Astrocyte (in vitro differentiated cells and primary cell): ENCODE data around the gene RNF227. TPM values are rescaled to one million over a fixed set of nuclear protein-coding genes. Genes with fewer than 3 reads are reported as not detected.

Source experiments
- DNase-seq: peaks from one replicate; pipeline ENCODE4 v3.0.0-alpha.2; 2010; ENCODE audit warnings: low read depth
- FAIRE-seq: peaks from 2 replicates; lab custom pipeline; 2011; peaks lifted over from hg19 to GRCh38; lab: Jason Lieb, UNC
- H2AFZ ChIP-seq: 2 replicates; pipeline ENCODE4 v1.6.0; 2012; ENCODE audit warnings: low read depth, low read length, inconsistent platforms
- H3K27ac ChIP-seq: 2 replicates; pipeline ENCODE4 v1.5.1; 2011; ENCODE audit warnings: low read depth, low read length, inconsistent platforms
- H3K27me3 ChIP-seq: 2 replicates; pipeline ENCODE4 v1.6.0; 2011; ENCODE audit warnings: low read length, inconsistent platforms; ENCODE audit not compliant: insufficient read depth
- H3K36me3 ChIP-seq: 2 replicates; pipeline ENCODE4 v1.5.1; 2011; ENCODE audit warnings: low read length, inconsistent platforms; ENCODE audit not compliant: insufficient read depth
- H3K4me1 ChIP-seq: 2 replicates; pipeline ENCODE4 v1.5.1; 2011; ENCODE audit warnings: low read length, inconsistent platforms; ENCODE audit not compliant: insufficient read depth
- H3K4me2 ChIP-seq: 2 replicates; pipeline ENCODE4 v1.6.0; 2012; ENCODE audit warnings: low read length, inconsistent platforms
- H3K4me3 ChIP-seq: 2 replicates; pipeline ENCODE4 v1.5.1; 2011; ENCODE audit warnings: low read depth, mild to moderate bottlenecking, low read length, inconsistent platforms; ENCODE audit not compliant: insufficient read depth
- H3K79me2 ChIP-seq: 2 replicates; pipeline ENCODE4 v1.6.0; 2012; ENCODE audit warnings: mild to moderate bottlenecking, low read length, inconsistent platforms; ENCODE audit not compliant: insufficient read depth
- H3K9ac ChIP-seq: 2 replicates; pipeline ENCODE4 v1.6.0; 2012; ENCODE audit warnings: mild to moderate bottlenecking, low read length, inconsistent platforms
- H3K9me3 ChIP-seq: 2 replicates; pipeline ENCODE4 v1.5.1; 2012; ENCODE audit warnings: low read depth, mild to moderate bottlenecking, low read length, inconsistent platforms; ENCODE audit not compliant: insufficient read depth
- H4K20me1 ChIP-seq: 2 replicates; pipeline ENCODE4 v1.6.0; 2012; ENCODE audit warnings: low read length, inconsistent platforms; ENCODE audit not compliant: insufficient read depth
- H3K27ac Mint-ChIP-seq: one replicate; pipeline ENCODE4 v1.8.0; 2021; ENCODE audit warnings: mild to moderate bottlenecking, mixed read lengths; ENCODE audit not compliant: unreplicated experiment
- H3K27me3 Mint-ChIP-seq: one replicate; pipeline ENCODE4 v1.8.0; 2021; ENCODE audit warnings: low read depth, mixed read lengths; ENCODE audit not compliant: unreplicated experiment
- H3K36me3 Mint-ChIP-seq: one replicate; pipeline ENCODE4 v1.8.0; 2021; ENCODE audit warnings: low read depth, mixed read lengths; ENCODE audit not compliant: unreplicated experiment
- H3K4me1 Mint-ChIP-seq: one replicate; pipeline ENCODE4 v1.8.0; 2021; ENCODE audit warnings: low read depth, mixed read lengths; ENCODE audit not compliant: unreplicated experiment
- H3K4me3 Mint-ChIP-seq: one replicate; pipeline ENCODE4 v1.8.0; 2021; ENCODE audit warnings: mild to moderate bottlenecking, moderate library complexity, mixed read lengths; ENCODE audit not compliant: unreplicated experiment
- H3K9me3 Mint-ChIP-seq: one replicate; pipeline ENCODE4 v1.8.0; 2021; ENCODE audit warnings: mild to moderate bottlenecking, mixed read lengths; ENCODE audit not compliant: unreplicated experiment
- CTCF ChIP-seq: IDR thresholded peaks from 2 replicates; pipeline ENCODE4 v1.5.1; 2011; ENCODE audit warnings: low read depth, mild to moderate bottlenecking, inconsistent platforms, low read length, moderate library complexity; ENCODE audit not compliant: insufficient read depth
- EZH2 ChIP-seq: IDR thresholded peaks from 2 replicates; pipeline ENCODE4 v1.6.1; 2012; ENCODE audit warnings: mild to moderate bottlenecking, low read length, inconsistent platforms; ENCODE audit not compliant: insufficient read depth
- total RNA-seq: library from RNA; stranded (reverse); gene quantifications from 2 replicates; pipeline ENCODE4 v1.2.1, GENCODE V29; 2021

The RNF227 gene
- total RNA-seq, 1 donor from 2014 or later, result 0.54 TPM

GRCh38 chr17:7903154-7904103 lies 12.7 kb downstream of the RNF227 start:
- H3K4me2 ChIP-seq, result no peak overlapping the region
- Mint-ChIP-seq H3K27ac (no peak overlapping the region), H3K9me3 (peaks cover 2% of the 10 kb centered on the region), H3K4me1 (no peaks in the 10 kb centered on the region), H3K4me3 (no peak overlapping the region), H3K36me3 (peaks cover 63% of the 10 kb centered on the region), H3K27me3 (no peaks in the 10 kb centered on the region)
- no peak overlapping the region for H3K27ac ChIP-seq
- no peak overlapping the region for H2AFZ ChIP-seq
- no peaks in the 10 kb centered on the region for H3K79me2 ChIP-seq
- peaks cover 81% of the 10 kb centered on the region for H3K36me3 ChIP-seq
- peak overlapping the region; percentile 23 for H3K9ac ChIP-seq
- H4K20me1 ChIP-seq, result peaks cover 13% of the 10 kb centered on the region
- no peaks in the 10 kb centered on the region for H3K4me1 ChIP-seq
- no peak for DNase-seq
- H3K9me3 ChIP-seq, result no peaks in the 10 kb centered on the region
- no peaks in the 10 kb centered on the region for H3K27me3 ChIP-seq
- FAIRE-seq, result no peak
- no peak overlapping the region for H3K4me3 ChIP-seq
- TF ChIP-seq EZH2 (no peak), CTCF (no peak)

- H3K27me3 Mint-ChIP-seq, result no peaks in the 10 kb centered on the region
- Histone ChIP-seq H3K27ac (no peak overlapping the region), H3K9me3 (no peaks in the 10 kb centered on the region), H2AFZ (no peak overlapping the region), H4K20me1 (peaks cover 16% of the 10 kb centered on the region), H3K36me3 (peaks cover 70% of the 10 kb centered on the region), H3K4me1 (no peaks in the 10 kb centered on the region), H3K4me3 (no peak overlapping the region), H3K79me2 (no peaks in the 10 kb centered on the region), H3K9ac (no peak overlapping the region), H3K4me2 (no peak overlapping the region), H3K27me3 (no peaks in the 10 kb centered on the region)
- H3K4me3 Mint-ChIP-seq, result no peak overlapping the region
- DNase-seq (no peak), FAIRE-seq (peak; percentile 71)
- no peak overlapping the region for H3K27ac Mint-ChIP-seq
- H3K36me3 Mint-ChIP-seq, result peaks cover 62% of the 10 kb centered on the region
- TF ChIP-seq CTCF, result peak; percentile 28
- TF ChIP-seq EZH2, result no peak
- H3K9me3 Mint-ChIP-seq, result peaks cover 4% of the 10 kb centered on the region
- H3K4me1 Mint-ChIP-seq, result no peaks in the 10 kb centered on the region
Measured at GRCh38 chr17:7897773-7898172, 18.3 kb downstream of the RNF227 start.

- H3K4me3 ChIP-seq, result no peak overlapping the region
- DNase-seq (no peak), FAIRE-seq (no peak)
- no peak overlapping the region for H2AFZ ChIP-seq
- no peak for TF ChIP-seq EZH2
- TF ChIP-seq CTCF, result no peak
- Mint-ChIP-seq H3K4me1 (no peaks in the 10 kb centered on the region), H3K36me3 (peaks cover 60% of the 10 kb centered on the region), H3K27me3 (no peaks in the 10 kb centered on the region), H3K27ac (no peak overlapping the region), H3K9me3 (peaks cover 4% of the 10 kb centered on the region), H3K4me3 (peak overlapping the region; percentile 54)
- no peaks in the 10 kb centered on the region for H3K4me1 ChIP-seq
- no peak overlapping the region for H3K4me2 ChIP-seq
- H3K27ac ChIP-seq, result no peak overlapping the region
- peaks cover 68% of the 10 kb centered on the region for H3K36me3 ChIP-seq
- H3K9ac ChIP-seq, result peak overlapping the region; percentile 12
- H3K79me2 ChIP-seq, result no peaks in the 10 kb centered on the region
- peaks cover 13% of the 10 kb centered on the region for H4K20me1 ChIP-seq
- H3K9me3 ChIP-seq, result no peaks in the 10 kb centered on the region
- H3K27me3 ChIP-seq, result no peaks in the 10 kb centered on the region
Measured at GRCh38 chr17:7897090-7897489, 19.0 kb downstream of the RNF227 start.
